22Rv1 (cell line): ENCODE results near the gene GUCY1B1.

Source experiments
- H3K27ac ChIP-seq: fragments of 450-650 bp; 2 replicates; pipeline ENCODE4 v1.5.1; 2017
- ZFX ChIP-seq: fragments of 450-650 bp; IDR thresholded peaks from 2 replicates; pipeline ENCODE4 v1.6.1; 2017; ENCODE audit warnings: antibody characterized with exemption, borderline replicate concordance
- TF ChIP-seq, protein P1 (sequence below): fragments of 450-650 bp; IDR thresholded peaks from 2 replicates; pipeline ENCODE4 v1.5.1; 2017; ENCODE audit warnings: mild to moderate bottlenecking

The GUCY1B1 gene

DNA sequence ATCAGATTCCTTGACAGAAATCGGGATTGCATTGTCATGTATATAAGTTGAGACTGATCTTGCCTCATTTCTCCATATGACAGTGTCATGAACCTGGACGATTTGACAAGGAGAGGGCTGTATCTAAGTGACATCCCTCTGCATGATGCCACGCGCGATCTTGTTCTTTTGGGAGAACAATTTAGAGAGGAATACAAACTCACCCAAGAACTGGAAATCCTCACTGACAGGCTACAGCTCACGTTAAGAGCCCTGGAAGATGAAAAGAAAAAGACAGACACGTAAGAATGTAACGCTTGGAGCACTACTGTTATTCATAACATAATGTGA lies 40.9 kb downstream of the GUCY1B1 start:
- TF ChIP-seq, protein P1, sequence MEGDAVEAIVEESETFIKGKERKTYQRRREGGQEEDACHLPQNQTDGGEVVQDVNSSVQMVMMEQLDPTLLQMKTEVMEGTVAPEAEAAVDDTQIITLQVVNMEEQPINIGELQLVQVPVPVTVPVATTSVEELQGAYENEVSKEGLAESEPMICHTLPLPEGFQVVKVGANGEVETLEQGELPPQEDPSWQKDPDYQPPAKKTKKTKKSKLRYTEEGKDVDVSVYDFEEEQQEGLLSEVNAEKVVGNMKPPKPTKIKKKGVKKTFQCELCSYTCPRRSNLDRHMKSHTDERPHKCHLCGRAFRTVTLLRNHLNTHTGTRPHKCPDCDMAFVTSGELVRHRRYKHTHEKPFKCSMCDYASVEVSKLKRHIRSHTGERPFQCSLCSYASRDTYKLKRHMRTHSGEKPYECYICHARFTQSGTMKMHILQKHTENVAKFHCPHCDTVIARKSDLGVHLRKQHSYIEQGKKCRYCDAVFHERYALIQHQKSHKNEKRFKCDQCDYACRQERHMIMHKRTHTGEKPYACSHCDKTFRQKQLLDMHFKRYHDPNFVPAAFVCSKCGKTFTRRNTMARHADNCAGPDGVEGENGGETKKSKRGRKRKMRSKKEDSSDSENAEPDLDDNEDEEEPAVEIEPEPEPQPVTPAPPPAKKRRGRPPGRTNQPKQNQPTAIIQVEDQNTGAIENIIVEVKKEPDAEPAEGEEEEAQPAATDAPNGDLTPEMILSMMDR, result no peak
- TF ChIP-seq ZFX, result no peak
- H3K27ac ChIP-seq, result no peak overlapping the region

DNA sequence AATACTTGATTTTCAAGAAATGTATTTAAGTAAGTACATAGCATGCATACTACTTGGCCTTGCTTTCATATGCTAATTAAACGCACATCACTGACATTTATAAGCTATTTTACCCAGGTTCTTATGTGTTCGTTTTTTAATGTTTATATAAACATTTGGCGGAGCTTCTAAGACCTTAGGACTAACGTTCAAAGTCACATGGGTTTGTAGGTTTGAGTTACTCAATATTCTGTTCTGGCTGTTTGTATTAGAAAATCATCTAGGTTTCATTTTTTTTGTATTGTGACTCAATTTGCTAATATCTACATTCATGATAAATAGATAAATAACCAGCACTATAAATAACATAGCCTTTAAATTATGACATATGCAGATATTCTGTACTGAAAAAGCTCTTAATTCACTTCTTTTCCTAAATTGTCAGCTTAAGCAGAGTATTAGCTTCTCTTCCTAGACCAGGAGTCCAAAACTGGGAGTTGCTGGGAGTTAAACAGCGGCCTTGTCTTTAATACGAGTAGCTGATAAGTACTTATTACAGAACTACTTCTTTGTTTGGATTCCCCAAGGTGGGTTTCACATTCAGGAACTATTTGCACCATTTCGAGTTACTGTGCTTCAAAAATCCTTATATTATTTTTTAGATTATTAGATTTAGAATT lies 42.0 kb downstream of the GUCY1B1 start:
- no peak overlapping the region for H3K27ac ChIP-seq

DNA sequence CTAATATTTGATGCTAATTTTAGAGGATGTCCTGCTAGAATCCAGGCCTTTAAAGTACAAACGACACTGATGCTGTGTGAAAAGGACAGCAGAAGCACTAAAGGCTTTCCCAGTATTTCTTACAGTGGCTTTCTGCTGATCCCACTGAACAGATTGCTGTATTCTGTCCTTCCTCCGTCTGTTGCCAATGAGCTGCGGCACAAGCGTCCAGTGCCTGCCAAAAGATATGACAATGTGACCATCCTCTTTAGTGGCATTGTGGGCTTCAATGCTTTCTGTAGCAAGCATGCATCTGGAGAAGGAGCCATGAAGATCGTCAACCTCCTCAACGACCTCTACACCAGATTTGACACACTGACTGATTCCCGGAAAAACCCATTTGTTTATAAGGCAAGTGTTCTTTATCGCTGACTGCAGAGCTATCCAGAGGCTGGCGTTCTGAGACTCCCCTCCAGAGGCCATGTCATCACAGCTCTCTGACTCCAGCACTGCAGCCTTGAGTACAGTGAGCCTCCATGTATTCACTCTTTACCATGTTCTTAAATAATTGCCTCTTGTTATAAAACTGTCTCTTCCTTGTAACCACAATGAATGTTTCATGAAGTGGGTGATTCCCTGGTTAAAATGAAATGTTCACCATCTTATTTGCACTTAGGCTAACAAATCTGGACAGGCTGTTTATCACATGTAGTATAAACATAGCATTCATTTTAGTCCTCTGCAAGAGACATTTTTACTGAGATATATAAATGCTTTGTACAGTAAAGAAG lies 43.6 kb downstream of the GUCY1B1 start:
- H3K27ac ChIP-seq, result no peak overlapping the region

More for the DNA sequence above, 42.0 kb downstream of the GUCY1B1 start:
- no peak for TF ChIP-seq ZFX
- TF ChIP-seq, protein P1, result no peak

DNA sequence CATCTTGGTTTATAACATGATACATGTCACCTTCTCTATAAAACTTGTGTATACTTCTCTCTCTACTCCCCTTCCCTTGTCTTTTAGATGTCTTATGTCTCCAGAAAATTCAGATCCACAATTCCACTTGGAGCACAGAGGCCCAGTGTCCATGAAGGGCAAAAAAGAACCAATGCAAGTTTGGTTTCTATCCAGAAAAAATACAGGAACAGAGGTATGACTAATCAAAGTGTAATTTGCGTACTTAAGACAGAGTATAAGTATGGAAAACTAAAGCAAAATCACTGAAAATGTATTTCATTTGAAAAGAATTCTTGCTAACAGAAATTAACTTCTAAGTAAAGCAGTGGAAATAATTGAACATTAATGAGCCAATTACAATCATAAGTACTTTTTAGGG lies 46.2 kb downstream of the GUCY1B1 start:
- H3K27ac ChIP-seq, result no peak overlapping the region
- TF ChIP-seq, protein P1, result no peak
- TF ChIP-seq ZFX, result no peak

More for the DNA sequence above, 43.6 kb downstream of the GUCY1B1 start:
- no peak for TF ChIP-seq ZFX
- TF ChIP-seq, protein P1, result no peak

- TF ChIP-seq, protein P1, result no peak
- H3K27ac ChIP-seq, result no peak overlapping the region
These were observed 48.2 kb downstream of the GUCY1B1 start for GRCh38 chr4:155807021-155807420.

GRCh38 chr4:155809835-155810234 lies 51.0 kb downstream of the GUCY1B1 start:
- H3K27ac ChIP-seq, result no peak overlapping the region
- TF ChIP-seq ZFX, result no peak
- TF ChIP-seq, protein P1, result peak; percentile 79

- TF ChIP-seq, protein P1, result no peak
- no peak for TF ChIP-seq ZFX
- H3K27ac ChIP-seq, result no peak overlapping the region
These were observed 52.3 kb downstream of the GUCY1B1 start for GRCh38 chr4:155811083-155811482.
